Esophagus squamous epithelium (tissue), 4 donors: ENCODE measurements around the gene SEMG2.

Experiments
- POLR2A ChIP-seq, 4 donors: fragments of 450-650 bp; IDR thresholded peaks; one replicate each; pipeline ENCODE4 v1.6.1; 2017; ENCODE audit warnings: antibody characterized with exemption in 4 of 4, mild to moderate bottlenecking in 4 of 4, moderate library complexity in 3 of 4
- TF ChIP-seq, protein P1 (sequence below), 6 experiments: fragments of 450-650 bp in 4 of 6; fragments of 200-600 bp in 2 of 6; sonication (generic) in 2 of 6; IDR thresholded peaks; one replicate each; pipeline ENCODE4 v1.5.1; 2016 to 2019; ENCODE audit warnings: antibody characterized with exemption in 6 of 6, mild to moderate bottlenecking in 4 of 6, moderate library complexity in 4 of 6

GRCh38 chr20:45268531-45268930 is 47.4 kb downstream of the SEMG2 start:
- TF ChIP-seq POLR2A (IDR thresholded peaks at IDR 0.05), result no peak
- TF ChIP-seq, protein P1, sequence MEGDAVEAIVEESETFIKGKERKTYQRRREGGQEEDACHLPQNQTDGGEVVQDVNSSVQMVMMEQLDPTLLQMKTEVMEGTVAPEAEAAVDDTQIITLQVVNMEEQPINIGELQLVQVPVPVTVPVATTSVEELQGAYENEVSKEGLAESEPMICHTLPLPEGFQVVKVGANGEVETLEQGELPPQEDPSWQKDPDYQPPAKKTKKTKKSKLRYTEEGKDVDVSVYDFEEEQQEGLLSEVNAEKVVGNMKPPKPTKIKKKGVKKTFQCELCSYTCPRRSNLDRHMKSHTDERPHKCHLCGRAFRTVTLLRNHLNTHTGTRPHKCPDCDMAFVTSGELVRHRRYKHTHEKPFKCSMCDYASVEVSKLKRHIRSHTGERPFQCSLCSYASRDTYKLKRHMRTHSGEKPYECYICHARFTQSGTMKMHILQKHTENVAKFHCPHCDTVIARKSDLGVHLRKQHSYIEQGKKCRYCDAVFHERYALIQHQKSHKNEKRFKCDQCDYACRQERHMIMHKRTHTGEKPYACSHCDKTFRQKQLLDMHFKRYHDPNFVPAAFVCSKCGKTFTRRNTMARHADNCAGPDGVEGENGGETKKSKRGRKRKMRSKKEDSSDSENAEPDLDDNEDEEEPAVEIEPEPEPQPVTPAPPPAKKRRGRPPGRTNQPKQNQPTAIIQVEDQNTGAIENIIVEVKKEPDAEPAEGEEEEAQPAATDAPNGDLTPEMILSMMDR (IDR thresholded peaks at IDR 0.05), result no peak
